ENCODE results near the gene ADK. TPM values are rescaled to one million over a fixed set of nuclear protein-coding genes. Genes with fewer than 3 reads are reported as not detected.

The ADK gene
- total RNA-seq, 1 donor from 2014 or later = 47.4 TPM

GRCh38 chr10:74691164-74691563 is 540.1 kb downstream of the ADK start:
- Mint-ChIP-seq H3K4me1 (ENCODE audit: low read depth) (no peaks in the 10 kb centered on the region), H3K27me3 (ENCODE audit: insufficient read depth) (no peaks in the 10 kb centered on the region), H3K9me3 (no peaks in the 10 kb centered on the region), H3K27ac (no peak overlapping the region), H3K4me3 (no peak overlapping the region), H3K36me3 (ENCODE audit: low read depth) (peaks cover 6% of the 10 kb centered on the region)
- no peak for DNase-seq (ENCODE audit: low spot score)
- intact Hi-C loops (cut with micrococcal nuclease) = no loop called here

GRCh38 chr10:74704629-74705357 is 553.8 kb downstream of the ADK start:
- Mint-ChIP-seq H3K4me1 (ENCODE audit: low read depth) (no peaks in the 10 kb centered on the region), H3K4me3 (no peak overlapping the region), H3K27me3 (ENCODE audit: insufficient read depth) (no peaks in the 10 kb centered on the region), H3K27ac (no peak overlapping the region), H3K9me3 (no peaks in the 10 kb centered on the region), H3K36me3 (ENCODE audit: low read depth) (peaks cover 7% of the 10 kb centered on the region)
- no peak for DNase-seq (ENCODE audit: low spot score)
- intact Hi-C loops (cut with micrococcal nuclease) = no loop called here

GRCh38 chr10:74705358-74705980 is 554.4 kb downstream of the ADK start:
- peaks cover 8% of the 10 kb centered on the region for H3K36me3 Mint-ChIP-seq (ENCODE audit: low read depth)
- no peaks in the 10 kb centered on the region for H3K4me1 Mint-ChIP-seq (ENCODE audit: low read depth)
- no peak for DNase-seq (ENCODE audit: low spot score)
- H3K9me3 Mint-ChIP-seq = no peaks in the 10 kb centered on the region
- H3K27me3 Mint-ChIP-seq (ENCODE audit: insufficient read depth) = no peaks in the 10 kb centered on the region
- no peak overlapping the region for H3K4me3 Mint-ChIP-seq
- no peak overlapping the region for H3K27ac Mint-ChIP-seq
- intact Hi-C loops (cut with micrococcal nuclease) = no loop called here

- intact Hi-C loops (cut with micrococcal nuclease) = no loop called here
- no peak overlapping the region for H3K4me3 Mint-ChIP-seq
- peaks cover 8% of the 10 kb centered on the region for H3K36me3 Mint-ChIP-seq (ENCODE audit: low read depth)
- no peak overlapping the region for H3K27ac Mint-ChIP-seq
- no peaks in the 10 kb centered on the region for H3K9me3 Mint-ChIP-seq
- no peaks in the 10 kb centered on the region for H3K4me1 Mint-ChIP-seq (ENCODE audit: low read depth)
- no peak for DNase-seq (ENCODE audit: low spot score)
- no peaks in the 10 kb centered on the region for H3K27me3 Mint-ChIP-seq (ENCODE audit: insufficient read depth)
These were observed 555.9 kb downstream of the ADK start for GRCh38 chr10:74706966-74707365.

- Mint-ChIP-seq H3K36me3 (ENCODE audit: low read depth) (peaks cover 7% of the 10 kb centered on the region), H3K4me3 (no peak overlapping the region), H3K27ac (no peak overlapping the region), H3K27me3 (ENCODE audit: insufficient read depth) (no peaks in the 10 kb centered on the region), H3K4me1 (ENCODE audit: low read depth) (no peaks in the 10 kb centered on the region), H3K9me3 (no peaks in the 10 kb centered on the region)
- DNase-seq (ENCODE audit: low spot score) = no peak
- intact Hi-C loops (cut with micrococcal nuclease) = no loop called here
These were observed 557.2 kb downstream of the ADK start for GRCh38 chr10:74708246-74708645.

GRCh38 chr10:74718208-74718607 is 567.2 kb downstream of the ADK start:
- peaks cover 17% of the 10 kb centered on the region for H3K36me3 Mint-ChIP-seq (ENCODE audit: low read depth)
- no peak overlapping the region for H3K27ac Mint-ChIP-seq
- no peaks in the 10 kb centered on the region for H3K27me3 Mint-ChIP-seq (ENCODE audit: insufficient read depth)
- H3K4me3 Mint-ChIP-seq = no peak overlapping the region
- intact Hi-C loops (cut with micrococcal nuclease) = no loop called here
- H3K9me3 Mint-ChIP-seq = peaks cover 33% of the 10 kb centered on the region
- no peaks in the 10 kb centered on the region for H3K4me1 Mint-ChIP-seq (ENCODE audit: low read depth)
- no peak for DNase-seq (ENCODE audit: low spot score)

GRCh38 chr10:74728225-74728624 is 577.2 kb downstream of the ADK start:
- H3K36me3 Mint-ChIP-seq (ENCODE audit: low read depth) = no peaks in the 10 kb centered on the region
- no peak overlapping the region for H3K27ac Mint-ChIP-seq
- DNase-seq (ENCODE audit: low spot score) = no peak
- no peaks in the 10 kb centered on the region for H3K4me1 Mint-ChIP-seq (ENCODE audit: low read depth)
- H3K4me3 Mint-ChIP-seq = no peak overlapping the region
- intact Hi-C loops (cut with micrococcal nuclease) = no loop called here
- H3K9me3 Mint-ChIP-seq = peaks cover 7% of the 10 kb centered on the region
- H3K27me3 Mint-ChIP-seq (ENCODE audit: insufficient read depth) = no peaks in the 10 kb centered on the region

- no peak overlapping the region for H3K4me3 Mint-ChIP-seq
- DNase-seq (ENCODE audit: low spot score) = no peak
- H3K36me3 Mint-ChIP-seq (ENCODE audit: low read depth) = peaks cover 1% of the 10 kb centered on the region
- H3K27ac Mint-ChIP-seq = no peak overlapping the region
- H3K27me3 Mint-ChIP-seq (ENCODE audit: insufficient read depth) = no peaks in the 10 kb centered on the region
- no peaks in the 10 kb centered on the region for H3K4me1 Mint-ChIP-seq (ENCODE audit: low read depth)
- intact Hi-C loops (cut with micrococcal nuclease) = no loop called here
- peaks cover 4% of the 10 kb centered on the region for H3K9me3 Mint-ChIP-seq
These were observed 579.2 kb downstream of the ADK start for GRCh38 chr10:74730246-74730645.

GRCh38 chr10:74733612-74734011 is 582.6 kb downstream of the ADK start:
- no peak overlapping the region for H3K27ac Mint-ChIP-seq
- intact Hi-C loops (cut with micrococcal nuclease) = no loop called here
- peaks cover 8% of the 10 kb centered on the region for H3K4me1 Mint-ChIP-seq (ENCODE audit: low read depth)
- peaks cover 1% of the 10 kb centered on the region for H3K36me3 Mint-ChIP-seq (ENCODE audit: low read depth)
- no peaks in the 10 kb centered on the region for H3K27me3 Mint-ChIP-seq (ENCODE audit: insufficient read depth)
- H3K4me3 Mint-ChIP-seq = no peak overlapping the region
- peaks cover 4% of the 10 kb centered on the region for H3K9me3 Mint-ChIP-seq
- DNase-seq (ENCODE audit: low spot score) = no peak

- Mint-ChIP-seq H3K36me3 (ENCODE audit: low read depth) (peaks cover 1% of the 10 kb centered on the region), H3K27ac (no peak overlapping the region), H3K27me3 (ENCODE audit: insufficient read depth) (no peaks in the 10 kb centered on the region), H3K4me1 (ENCODE audit: low read depth) (peaks cover 26% of the 10 kb centered on the region), H3K9me3 (peaks cover 4% of the 10 kb centered on the region), H3K4me3 (no peak overlapping the region)
- intact Hi-C loops (cut with micrococcal nuclease) = no loop called here
- no peak for DNase-seq (ENCODE audit: low spot score)
These were observed 585.0 kb downstream of the ADK start for GRCh38 chr10:74736029-74736428.

- Mint-ChIP-seq H3K4me3 (no peak overlapping the region), H3K27ac (no peak overlapping the region), H3K4me1 (ENCODE audit: low read depth) (peaks cover 26% of the 10 kb centered on the region), H3K27me3 (ENCODE audit: insufficient read depth) (no peaks in the 10 kb centered on the region), H3K9me3 (peaks cover 4% of the 10 kb centered on the region), H3K36me3 (ENCODE audit: low read depth) (peaks cover 1% of the 10 kb centered on the region)
- intact Hi-C loops (cut with micrococcal nuclease) = loop anchor here (2.0 kb wide), 1 partner anchor 471 kb away; no protein-coding TSS in a partner anchor
- DNase-seq (ENCODE audit: low spot score) = no peak
These were observed 587.0 kb downstream of the ADK start for GRCh38 chr10:74738052-74738451.

- no peak for DNase-seq (ENCODE audit: low spot score)
- intact Hi-C loops (cut with micrococcal nuclease) = loop anchor here (2.0 kb wide), 1 partner anchor 472 kb away; no protein-coding TSS in a partner anchor
- Mint-ChIP-seq H3K27me3 (ENCODE audit: insufficient read depth) (no peaks in the 10 kb centered on the region), H3K4me1 (ENCODE audit: low read depth) (peaks cover 26% of the 10 kb centered on the region), H3K9me3 (peaks cover 3% of the 10 kb centered on the region), H3K36me3 (ENCODE audit: low read depth) (peaks cover 1% of the 10 kb centered on the region), H3K27ac (no peak overlapping the region), H3K4me3 (no peak overlapping the region)
These were observed 587.5 kb downstream of the ADK start for GRCh38 chr10:74738542-74738941.

GRCh38 chr10:74738985-74739567 is 588.1 kb downstream of the ADK start:
- H3K36me3 Mint-ChIP-seq (ENCODE audit: low read depth) = no peaks in the 10 kb centered on the region
- peaks cover 26% of the 10 kb centered on the region for H3K4me1 Mint-ChIP-seq (ENCODE audit: low read depth)
- H3K27ac Mint-ChIP-seq = peak overlapping the region; percentile 44
- H3K4me3 Mint-ChIP-seq = peak overlapping the region; percentile 42
- intact Hi-C loops (cut with micrococcal nuclease) = loop anchor here (1.0 to 2.0 kb wide), 2 partner anchors 280 to 472 kb away; no protein-coding TSS in a partner anchor
- H3K27me3 Mint-ChIP-seq (ENCODE audit: insufficient read depth) = no peaks in the 10 kb centered on the region
- DNase-seq (ENCODE audit: low spot score) = peak; percentile 14
- no peaks in the 10 kb centered on the region for H3K9me3 Mint-ChIP-seq

All from activated T-helper 1 cell treated with anti-CD3 and anti-CD28 coated beads, Interleukin-12 subunit alpha, Interleukin-12 subunit beta, Interleukin-2, Interleukin-4 antibody, amounts not matched to agents 30 ng/mL and 10 ng/mL and 1 ng/mL, durations not matched to agents 14 hours and 24 hours and 36 hours (primary cell).